HFF-Myc (cell line): Measurements from ENCODE around the gene ACLY.
"Not testable (repeated sequence)": the region's sequence is repeated elsewhere in the genome, so short reads cannot be mapped to it uniquely, and the experiment has no call there.

Source experiments
- DNase-seq: peaks from one replicate; pipeline ENCODE4 v3.0.0-alpha.2; 2011; ENCODE audit warnings: low read depth; ENCODE audit errors: extremely low read depth
- H3K4me3 ChIP-seq: replicated peaks from 2 replicates; pipeline ENCODE4 v1.5.1; 2011; ENCODE audit warnings: low read depth, mild to moderate bottlenecking, control low read depth, low read length
- TF ChIP-seq, protein P1 (sequence below): IDR thresholded peaks from 2 replicates; pipeline ENCODE4 v1.5.1; 2012; ENCODE audit warnings: mild to moderate bottlenecking, low read depth, low read length, control low read depth; ENCODE audit errors: missing control alignments

Gene ACLY

DNA sequence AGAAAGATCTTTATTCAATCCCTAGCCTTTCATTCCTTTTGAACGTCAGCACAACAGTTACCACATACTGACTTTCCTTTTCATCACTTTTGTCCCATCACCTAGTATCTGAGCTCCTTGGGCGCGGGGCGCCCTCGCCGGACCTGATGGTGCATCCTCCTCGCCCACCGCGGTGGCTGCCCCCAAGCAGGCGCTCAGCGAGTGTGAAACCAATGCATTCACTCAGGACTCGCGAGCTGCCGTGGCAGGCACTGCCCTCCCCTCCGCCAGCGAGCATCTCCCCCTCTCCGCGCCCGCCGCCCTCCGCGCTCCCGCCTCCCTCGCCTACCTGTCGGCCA is 54.3 kb downstream of the ACLY start:
- H3K4me3 ChIP-seq, result peak overlapping the region; percentile 92
- DNase-seq, result no peak
- TF ChIP-seq, protein P1, sequence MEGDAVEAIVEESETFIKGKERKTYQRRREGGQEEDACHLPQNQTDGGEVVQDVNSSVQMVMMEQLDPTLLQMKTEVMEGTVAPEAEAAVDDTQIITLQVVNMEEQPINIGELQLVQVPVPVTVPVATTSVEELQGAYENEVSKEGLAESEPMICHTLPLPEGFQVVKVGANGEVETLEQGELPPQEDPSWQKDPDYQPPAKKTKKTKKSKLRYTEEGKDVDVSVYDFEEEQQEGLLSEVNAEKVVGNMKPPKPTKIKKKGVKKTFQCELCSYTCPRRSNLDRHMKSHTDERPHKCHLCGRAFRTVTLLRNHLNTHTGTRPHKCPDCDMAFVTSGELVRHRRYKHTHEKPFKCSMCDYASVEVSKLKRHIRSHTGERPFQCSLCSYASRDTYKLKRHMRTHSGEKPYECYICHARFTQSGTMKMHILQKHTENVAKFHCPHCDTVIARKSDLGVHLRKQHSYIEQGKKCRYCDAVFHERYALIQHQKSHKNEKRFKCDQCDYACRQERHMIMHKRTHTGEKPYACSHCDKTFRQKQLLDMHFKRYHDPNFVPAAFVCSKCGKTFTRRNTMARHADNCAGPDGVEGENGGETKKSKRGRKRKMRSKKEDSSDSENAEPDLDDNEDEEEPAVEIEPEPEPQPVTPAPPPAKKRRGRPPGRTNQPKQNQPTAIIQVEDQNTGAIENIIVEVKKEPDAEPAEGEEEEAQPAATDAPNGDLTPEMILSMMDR, result no peak

- no peak for DNase-seq
- TF ChIP-seq, protein P1, result no peak
- peak overlapping the region; percentile 92 for H3K4me3 ChIP-seq
Measured at GRCh38 chr17:41863074-41863848, 55.5 kb downstream of the ACLY start.

GRCh38 chr17:41860254-41860931 is 58.4 kb downstream of the ACLY start:
- H3K4me3 ChIP-seq, result no peak overlapping the region
- TF ChIP-seq, protein P1, result no peak
- DNase-seq, result no peak

GRCh38 chr17:41851382-41851781 is 67.4 kb downstream of the ACLY start:
- DNase-seq, H3K4me3 ChIP-seq: not testable (repeated sequence)

GRCh38 chr17:41849251-41849990 is 69.3 kb downstream of the ACLY start:
- no peak for DNase-seq
- TF ChIP-seq, protein P1, result no peak
- no peak overlapping the region for H3K4me3 ChIP-seq

DNA sequence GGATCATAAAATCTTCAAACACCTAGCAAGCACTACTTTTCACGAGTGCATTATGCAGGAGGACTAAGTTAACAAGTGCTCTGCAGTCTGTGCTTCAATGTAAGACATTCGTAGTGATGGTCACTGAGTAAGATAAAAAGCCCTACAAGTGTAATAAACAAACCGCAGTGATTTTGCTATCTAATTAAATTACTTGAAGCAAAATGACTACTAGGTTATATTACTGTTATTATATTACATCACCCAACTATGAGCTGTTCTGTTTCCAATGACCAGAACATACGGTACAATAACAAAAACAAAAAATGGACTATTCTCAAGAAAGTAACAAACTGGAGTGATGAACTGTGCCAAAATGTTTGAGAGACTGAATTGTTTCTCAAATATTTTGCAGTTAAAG is 70.0 kb downstream of the ACLY start:
- H3K4me3 ChIP-seq, result no peak overlapping the region
- TF ChIP-seq, protein P1, result no peak
- DNase-seq, result no peak

DNA sequence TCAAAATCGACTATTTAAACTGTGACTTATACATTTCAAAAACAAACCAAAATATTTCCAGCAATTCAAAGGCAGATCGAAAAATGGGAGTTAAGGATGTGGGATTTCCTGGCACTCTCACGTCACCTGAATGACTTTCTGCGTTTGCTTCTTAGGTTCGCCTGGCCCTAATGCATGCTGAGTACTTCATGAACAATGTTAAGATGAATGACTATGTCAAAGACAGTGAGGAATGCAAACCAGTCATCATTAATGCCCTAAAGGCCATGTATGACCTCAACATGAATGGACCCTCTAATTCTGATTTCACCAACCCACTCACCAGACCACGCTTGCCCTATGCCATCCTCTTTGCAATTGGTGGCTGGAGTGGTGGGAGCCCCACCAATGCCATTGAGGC is 73.8 kb downstream of the ACLY start:
- no peak overlapping the region for H3K4me3 ChIP-seq

GRCh38 chr17:41840781-41841180 is 78.0 kb downstream of the ACLY start:
- H3K4me3 ChIP-seq, DNase-seq: not testable (repeated sequence)

More for the DNA sequence above, 73.8 kb downstream of the ACLY start:
- no peak for DNase-seq
- TF ChIP-seq, protein P1, result no peak

DNA sequence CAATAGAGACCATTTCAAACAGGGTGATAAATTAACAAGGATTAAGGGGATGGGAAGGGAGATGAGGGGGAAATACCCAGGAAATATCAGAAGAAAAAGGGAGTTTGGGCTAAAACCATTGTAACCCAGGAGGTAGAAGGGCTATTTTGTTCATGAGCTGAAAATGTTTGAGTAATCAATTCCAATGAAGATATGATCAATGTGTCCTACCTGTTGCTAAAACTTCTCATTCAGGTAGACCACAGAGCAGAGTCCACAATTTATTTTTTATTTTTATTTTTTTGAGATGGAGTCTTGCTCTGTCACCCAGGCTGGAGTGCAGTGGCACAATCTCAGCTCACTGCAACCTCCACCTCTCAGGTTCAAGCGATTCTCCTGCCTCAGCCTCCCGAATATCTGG is 79.3 kb downstream of the ACLY start:
- H3K4me3 ChIP-seq, DNase-seq: not testable (repeated sequence)
